ENCODE results near the gene CS. TPM values are rescaled to one million over a fixed set of nuclear protein-coding genes. Genes with fewer than 3 reads are reported as not detected.

CS gene
- total RNA-seq, 2 donors from 2014 or later, result 134 to 167 TPM

DNA sequence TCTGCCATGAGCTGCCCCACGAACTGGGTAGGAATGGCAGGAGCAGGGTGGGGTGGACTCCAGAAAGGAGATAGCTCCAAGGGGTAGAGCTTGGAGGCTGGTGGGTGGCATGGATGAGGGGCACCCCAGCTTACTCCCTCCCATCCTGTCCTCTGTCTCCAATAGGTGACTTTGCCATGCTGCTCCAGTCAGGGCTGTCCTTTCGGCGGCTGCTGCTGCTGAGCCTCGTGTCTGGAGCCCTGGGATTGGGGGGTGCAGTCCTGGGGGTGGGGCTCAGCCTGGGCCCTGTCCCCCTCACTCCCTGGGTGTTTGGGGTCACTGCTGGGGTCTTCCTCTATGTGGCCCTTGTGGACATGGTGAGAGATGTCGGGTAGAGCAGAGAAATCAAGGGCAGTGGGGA lies 63.1 kb downstream of the CS start:
- Histone ChIP-seq H3K4me3 (ENCODE audit: low read length) (no peak overlapping the region), H3K27ac (ENCODE audit: low read depth, low read length) (no peak overlapping the region), H3K9ac (ENCODE audit: extremely low read depth, low read length, poor library complexity, severe bottlenecking) (no peak overlapping the region), H3K9me3 (ENCODE audit: control insufficient read depth, low read length) (no peaks in the 10 kb centered on the region), H3K27me3 (ENCODE audit: control insufficient read depth, insufficient read depth, low read length, poor library complexity, severe bottlenecking) (no peaks in the 10 kb centered on the region), H3K36me3 (ENCODE audit: control insufficient read depth, insufficient read depth, low read length) (peaks cover 20% of the 10 kb centered on the region), H3K4me1 (ENCODE audit: control insufficient read depth, insufficient read depth, low read length) (no peaks in the 10 kb centered on the region)
- WGBS, 2 experiments (ENCODE audit: insufficient coverage in 1 of 2, insufficient read length in 1 of 2), result 89 to 100% methylated on average over 4 to 5 of the region's 5 CpGs
- Mint-ChIP-seq H3K4me3 (no peak overlapping the region), H3K27me3 (ENCODE audit: insufficient read depth) (peaks cover 8% of the 10 kb centered on the region), H3K4me1 (no peaks in the 10 kb centered on the region), H3K9me3 (no peaks in the 10 kb centered on the region), H3K36me3 (ENCODE audit: low read depth) (peaks cover 28% of the 10 kb centered on the region), H3K27ac (no peak overlapping the region)
- TF ChIP-seq, protein P1, sequence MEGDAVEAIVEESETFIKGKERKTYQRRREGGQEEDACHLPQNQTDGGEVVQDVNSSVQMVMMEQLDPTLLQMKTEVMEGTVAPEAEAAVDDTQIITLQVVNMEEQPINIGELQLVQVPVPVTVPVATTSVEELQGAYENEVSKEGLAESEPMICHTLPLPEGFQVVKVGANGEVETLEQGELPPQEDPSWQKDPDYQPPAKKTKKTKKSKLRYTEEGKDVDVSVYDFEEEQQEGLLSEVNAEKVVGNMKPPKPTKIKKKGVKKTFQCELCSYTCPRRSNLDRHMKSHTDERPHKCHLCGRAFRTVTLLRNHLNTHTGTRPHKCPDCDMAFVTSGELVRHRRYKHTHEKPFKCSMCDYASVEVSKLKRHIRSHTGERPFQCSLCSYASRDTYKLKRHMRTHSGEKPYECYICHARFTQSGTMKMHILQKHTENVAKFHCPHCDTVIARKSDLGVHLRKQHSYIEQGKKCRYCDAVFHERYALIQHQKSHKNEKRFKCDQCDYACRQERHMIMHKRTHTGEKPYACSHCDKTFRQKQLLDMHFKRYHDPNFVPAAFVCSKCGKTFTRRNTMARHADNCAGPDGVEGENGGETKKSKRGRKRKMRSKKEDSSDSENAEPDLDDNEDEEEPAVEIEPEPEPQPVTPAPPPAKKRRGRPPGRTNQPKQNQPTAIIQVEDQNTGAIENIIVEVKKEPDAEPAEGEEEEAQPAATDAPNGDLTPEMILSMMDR (conservative IDR thresholded peaks at IDR 0.05), result no peak
- no peak for DNase-seq

DNA sequence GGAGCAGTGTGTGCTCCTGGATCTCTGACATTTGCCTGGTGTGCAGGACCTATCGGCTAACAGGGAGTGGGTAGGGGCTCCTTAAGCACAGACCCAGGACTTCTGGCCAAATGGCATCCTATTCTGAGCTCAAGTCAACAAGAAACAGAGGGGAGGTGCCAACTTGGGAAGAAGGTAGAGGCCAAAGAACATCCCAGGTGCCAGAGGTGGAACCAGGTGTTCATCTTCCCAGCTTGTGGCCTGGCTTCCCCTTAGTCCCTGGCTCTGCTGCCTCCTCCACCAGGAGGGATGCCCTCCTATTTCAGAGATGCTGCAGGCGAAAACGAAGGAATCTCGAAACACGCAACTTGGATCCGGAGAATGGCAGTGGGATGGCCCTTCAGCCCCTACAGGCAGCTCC lies 64.0 kb downstream of the CS start:
- 86 to 97% methylated on average over 6 of the region's 6 CpGs for WGBS, 2 experiments (ENCODE audit: insufficient coverage in 1 of 2, insufficient read length in 1 of 2)
- H3K27ac Mint-ChIP-seq, result no peak overlapping the region

DNA sequence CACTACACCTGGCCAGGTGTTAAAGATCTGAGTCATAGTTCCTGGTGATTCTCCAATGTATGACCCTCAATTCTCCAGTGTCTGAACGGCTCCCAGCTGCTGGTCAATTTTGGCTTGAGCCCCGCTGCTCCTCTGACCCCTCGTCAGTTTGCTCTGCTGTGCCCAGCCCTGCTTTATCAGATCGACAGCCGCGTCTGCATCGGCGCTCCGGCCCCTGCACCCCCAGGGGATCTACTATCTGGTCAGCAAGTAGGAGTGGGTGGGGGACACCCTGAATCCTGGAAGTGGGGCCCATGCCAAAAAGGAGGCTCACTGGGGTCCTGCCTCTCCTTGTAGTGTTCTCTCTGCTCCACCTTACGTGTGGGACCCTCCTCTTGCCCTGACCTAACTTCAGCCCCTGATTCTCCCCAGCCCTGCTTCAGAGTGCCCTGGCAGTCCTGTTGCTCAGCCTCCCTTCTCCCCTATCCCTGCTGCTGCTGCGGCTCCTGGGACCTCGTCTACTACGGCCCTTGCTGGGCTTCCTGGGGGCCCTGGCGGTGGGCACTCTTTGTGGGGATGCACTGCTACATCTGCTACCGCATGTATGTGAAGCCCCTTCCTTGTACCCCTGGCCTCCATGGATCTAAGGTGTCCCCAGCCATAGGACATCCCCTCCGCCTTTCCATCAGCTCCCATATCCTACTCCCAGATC lies 65.2 kb downstream of the CS start:
- H3K27me3 ChIP-seq (ENCODE audit: control insufficient read depth, insufficient read depth, low read length, poor library complexity, severe bottlenecking), result no peaks in the 10 kb centered on the region
- H3K36me3 ChIP-seq (ENCODE audit: control insufficient read depth, insufficient read depth, low read length), result peaks cover 6% of the 10 kb centered on the region
- H3K4me1 ChIP-seq (ENCODE audit: control insufficient read depth, insufficient read depth, low read length), result no peaks in the 10 kb centered on the region
- H3K4me3 ChIP-seq (ENCODE audit: low read length), result no peak overlapping the region
- no peak overlapping the region for H3K27ac ChIP-seq (ENCODE audit: low read depth, low read length)
- H3K27me3 Mint-ChIP-seq (ENCODE audit: insufficient read depth), result peaks cover 8% of the 10 kb centered on the region
- H3K9me3 Mint-ChIP-seq, result no peaks in the 10 kb centered on the region
- no peak overlapping the region for H3K4me3 Mint-ChIP-seq
- no peak overlapping the region for H3K9ac ChIP-seq (ENCODE audit: extremely low read depth, low read length, poor library complexity, severe bottlenecking)
- no peak for DNase-seq
- no peaks in the 10 kb centered on the region for H3K9me3 ChIP-seq (ENCODE audit: control insufficient read depth, low read length)
- 88 to 91% methylated on average over 9 to 16 of the region's 16 CpGs for WGBS, 2 experiments (ENCODE audit: insufficient coverage in 1 of 2, insufficient read length in 1 of 2)
- peaks cover 9% of the 10 kb centered on the region for H3K36me3 Mint-ChIP-seq (ENCODE audit: low read depth)
- no peaks in the 10 kb centered on the region for H3K4me1 Mint-ChIP-seq
- TF ChIP-seq, protein P1 (conservative IDR thresholded peaks at IDR 0.05), result no peak
- no peak overlapping the region for H3K27ac Mint-ChIP-seq

More for the DNA sequence above, 64.0 kb downstream of the CS start:
- Mint-ChIP-seq H3K27me3 (ENCODE audit: insufficient read depth) (peaks cover 8% of the 10 kb centered on the region), H3K36me3 (ENCODE audit: low read depth) (peaks cover 19% of the 10 kb centered on the region), H3K4me1 (no peaks in the 10 kb centered on the region), H3K9me3 (no peaks in the 10 kb centered on the region), H3K4me3 (no peak overlapping the region)
- DNase-seq, result no peak
- Histone ChIP-seq H3K9ac (ENCODE audit: extremely low read depth, low read length, poor library complexity, severe bottlenecking) (no peak overlapping the region), H3K27ac (ENCODE audit: low read depth, low read length) (no peak overlapping the region), H3K4me1 (ENCODE audit: control insufficient read depth, insufficient read depth, low read length) (no peaks in the 10 kb centered on the region), H3K27me3 (ENCODE audit: control insufficient read depth, insufficient read depth, low read length, poor library complexity, severe bottlenecking) (no peaks in the 10 kb centered on the region), H3K4me3 (ENCODE audit: low read length) (no peak overlapping the region), H3K9me3 (ENCODE audit: control insufficient read depth, low read length) (no peaks in the 10 kb centered on the region), H3K36me3 (ENCODE audit: control insufficient read depth, insufficient read depth, low read length) (peaks cover 11% of the 10 kb centered on the region)
- TF ChIP-seq, protein P1 (conservative IDR thresholded peaks at IDR 0.05), result no peak
